ENCODE data around the gene DDA1. TPM values are rescaled to one million over a fixed set of nuclear protein-coding genes. Genes with fewer than 3 reads are reported as not detected.

Gene DDA1
- total RNA-seq, 1 donor from 2014 or later: 123 TPM

DNA sequence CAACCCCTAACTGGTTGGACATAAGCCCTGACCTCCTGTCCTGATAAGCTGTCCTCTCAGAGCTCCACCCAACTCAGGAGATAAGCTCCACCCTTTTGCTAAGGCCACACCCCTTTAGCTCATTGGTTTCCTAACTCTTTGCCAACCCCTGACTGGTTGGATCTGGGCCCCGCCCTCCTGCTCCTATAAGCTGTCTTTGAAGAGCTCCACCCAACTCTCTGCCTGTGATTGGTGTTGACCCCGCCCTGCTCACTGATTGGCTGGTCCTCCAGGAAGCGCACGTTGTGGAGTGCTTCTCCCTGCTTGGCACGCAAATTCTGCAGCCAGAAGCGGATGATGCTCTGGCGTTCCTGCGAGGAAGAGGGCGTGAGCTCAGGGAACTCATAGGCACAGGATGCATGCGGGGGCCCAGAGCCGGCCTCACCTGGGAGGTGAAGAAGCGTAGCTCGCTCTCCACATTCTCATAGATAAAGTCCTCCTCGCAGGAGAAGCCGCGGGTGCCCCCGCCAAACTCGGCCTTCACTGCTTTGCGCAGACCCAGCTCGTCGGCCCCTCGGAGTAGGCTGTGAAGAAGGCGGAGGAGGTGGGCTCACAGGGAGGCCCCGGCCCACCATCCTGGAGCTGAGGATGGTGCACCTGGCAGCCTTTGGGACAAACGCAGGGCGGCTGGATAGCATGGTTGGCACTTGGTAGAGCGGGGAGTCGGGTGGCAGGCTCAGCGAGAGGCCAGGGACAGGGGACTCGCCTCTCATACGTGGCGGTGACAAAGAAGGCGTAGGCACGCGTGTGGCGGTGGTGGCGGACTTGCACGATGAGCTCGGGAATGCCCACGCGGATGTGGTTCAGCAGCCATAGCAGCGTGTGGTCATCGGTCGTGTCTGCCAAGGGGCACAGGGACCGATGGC, 23.6 kb downstream of the DDA1 start:
- Histone ChIP-seq H4K20me1 (ENCODE audit: insufficient read depth, low read length) (peaks cover 2% of the 10 kb centered on the region), H3K9ac (ENCODE audit: low read length) (no peak overlapping the region), H3K4me1 (ENCODE audit: insufficient read depth, low read length) (peaks cover 11% of the 10 kb centered on the region), H3K27ac (ENCODE audit: low read depth, low read length) (no peak overlapping the region), H3K27me3 (ENCODE audit: insufficient read depth, low read length) (no peaks in the 10 kb centered on the region), H3K9me3 (ENCODE audit: insufficient read depth, low read depth, low read length) (no peaks in the 10 kb centered on the region), H3K79me2 (ENCODE audit: insufficient read depth, low read length) (peaks cover 3% of the 10 kb centered on the region), H3K4me2 (ENCODE audit: low read length) (no peak overlapping the region), H3K36me3 (ENCODE audit: insufficient read depth, low read length) (no peaks in the 10 kb centered on the region), H3K4me3 (ENCODE audit: insufficient read depth, low read depth, low read length) (no peak overlapping the region), H2AFZ (ENCODE audit: low read depth, low read length) (no peak overlapping the region)
- Mint-ChIP-seq H3K4me3 (ENCODE audit: unreplicated experiment) (peak overlapping the region; percentile 78), H3K4me1 (ENCODE audit: low read depth, unreplicated experiment) (peaks cover 3% of the 10 kb centered on the region), H3K36me3 (ENCODE audit: low read depth, unreplicated experiment) (peaks cover 7% of the 10 kb centered on the region), H3K27ac (ENCODE audit: unreplicated experiment) (no peak overlapping the region), H3K27me3 (ENCODE audit: low read depth, unreplicated experiment) (no peaks in the 10 kb centered on the region), H3K9me3 (ENCODE audit: unreplicated experiment) (no peaks in the 10 kb centered on the region)
- TF ChIP-seq, protein P1, sequence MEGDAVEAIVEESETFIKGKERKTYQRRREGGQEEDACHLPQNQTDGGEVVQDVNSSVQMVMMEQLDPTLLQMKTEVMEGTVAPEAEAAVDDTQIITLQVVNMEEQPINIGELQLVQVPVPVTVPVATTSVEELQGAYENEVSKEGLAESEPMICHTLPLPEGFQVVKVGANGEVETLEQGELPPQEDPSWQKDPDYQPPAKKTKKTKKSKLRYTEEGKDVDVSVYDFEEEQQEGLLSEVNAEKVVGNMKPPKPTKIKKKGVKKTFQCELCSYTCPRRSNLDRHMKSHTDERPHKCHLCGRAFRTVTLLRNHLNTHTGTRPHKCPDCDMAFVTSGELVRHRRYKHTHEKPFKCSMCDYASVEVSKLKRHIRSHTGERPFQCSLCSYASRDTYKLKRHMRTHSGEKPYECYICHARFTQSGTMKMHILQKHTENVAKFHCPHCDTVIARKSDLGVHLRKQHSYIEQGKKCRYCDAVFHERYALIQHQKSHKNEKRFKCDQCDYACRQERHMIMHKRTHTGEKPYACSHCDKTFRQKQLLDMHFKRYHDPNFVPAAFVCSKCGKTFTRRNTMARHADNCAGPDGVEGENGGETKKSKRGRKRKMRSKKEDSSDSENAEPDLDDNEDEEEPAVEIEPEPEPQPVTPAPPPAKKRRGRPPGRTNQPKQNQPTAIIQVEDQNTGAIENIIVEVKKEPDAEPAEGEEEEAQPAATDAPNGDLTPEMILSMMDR (IDR thresholded peaks at IDR 0.05; ENCODE audit: insufficient read depth, low read depth, low read length): no peak
- TF ChIP-seq EZH2 (IDR thresholded peaks at IDR 0.05; ENCODE audit: insufficient read depth, low read length): no peak
- FAIRE-seq (no peak), DNase-seq (ENCODE audit: low read depth) (peak; percentile 25)

DNA sequence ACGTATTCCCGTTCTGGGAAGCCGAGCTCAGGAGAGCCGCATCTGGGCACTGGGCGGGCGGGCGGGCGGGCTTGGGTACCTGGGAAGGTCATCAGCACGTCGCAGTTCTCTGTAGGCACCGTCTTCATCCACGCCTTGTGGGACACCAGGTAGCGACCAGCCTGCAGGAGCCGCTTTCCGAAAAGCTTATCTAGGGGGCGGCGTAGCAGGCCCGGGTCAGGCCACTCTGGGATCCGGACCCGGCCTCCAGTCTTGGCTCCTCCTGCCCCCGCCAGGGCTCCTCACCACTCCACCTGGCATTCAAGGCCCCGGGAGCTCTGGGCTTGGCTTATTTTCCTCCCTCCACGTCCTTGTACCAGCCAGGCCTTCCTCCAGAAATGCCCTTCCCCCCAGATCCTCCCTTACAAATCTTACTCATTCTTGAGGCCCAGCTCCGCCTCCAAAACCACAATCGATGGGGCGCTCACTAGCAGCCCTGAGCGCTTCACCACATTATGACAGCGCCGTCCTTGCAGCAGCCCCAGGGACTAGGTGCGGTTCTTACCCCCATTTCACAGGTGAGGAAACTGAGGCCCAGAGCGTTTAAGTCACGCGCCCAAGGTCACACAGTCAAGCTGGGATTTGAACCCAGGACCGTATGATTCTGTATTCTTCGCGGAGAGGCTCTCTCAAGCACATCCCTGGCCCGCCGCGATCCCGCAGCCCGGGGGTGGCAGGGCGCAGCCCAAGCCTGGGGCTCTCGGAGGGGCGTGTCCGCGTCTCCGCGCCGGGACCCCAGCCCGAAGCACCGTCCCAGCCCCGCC, 24.4 kb downstream of the DDA1 start:
- H3K27me3 ChIP-seq (ENCODE audit: insufficient read depth, low read length): no peaks in the 10 kb centered on the region
- peak overlapping the region; percentile 80 for H3K27ac Mint-ChIP-seq (ENCODE audit: unreplicated experiment)
- peaks cover 2% of the 10 kb centered on the region for H4K20me1 ChIP-seq (ENCODE audit: insufficient read depth, low read length)
- peak overlapping the region; percentile 94 for H2AFZ ChIP-seq (ENCODE audit: low read depth, low read length)
- H3K27me3 Mint-ChIP-seq (ENCODE audit: low read depth, unreplicated experiment): no peaks in the 10 kb centered on the region
- no peaks in the 10 kb centered on the region for H3K9me3 Mint-ChIP-seq (ENCODE audit: unreplicated experiment)
- peak overlapping the region; percentile 88 for H3K4me3 Mint-ChIP-seq (ENCODE audit: unreplicated experiment)
- peaks cover 3% of the 10 kb centered on the region for H3K4me1 Mint-ChIP-seq (ENCODE audit: low read depth, unreplicated experiment)
- peak overlapping the region; percentile 78 for H3K4me3 ChIP-seq (ENCODE audit: insufficient read depth, low read depth, low read length)
- peak; percentile 75 for DNase-seq (ENCODE audit: low read depth)
- no peaks in the 10 kb centered on the region for H3K36me3 ChIP-seq (ENCODE audit: insufficient read depth, low read length)
- TF ChIP-seq EZH2 (IDR thresholded peaks at IDR 0.05; ENCODE audit: insufficient read depth, low read length): no peak
- TF ChIP-seq, protein P1 (IDR thresholded peaks at IDR 0.05; ENCODE audit: insufficient read depth, low read depth, low read length): no peak
- peak overlapping the region; percentile 46 for H3K27ac ChIP-seq (ENCODE audit: low read depth, low read length)
- H3K9me3 ChIP-seq (ENCODE audit: insufficient read depth, low read depth, low read length): no peaks in the 10 kb centered on the region
- peak overlapping the region; percentile 80 for H3K9ac ChIP-seq (ENCODE audit: low read length)
- no peak for FAIRE-seq
- peaks cover 12% of the 10 kb centered on the region for H3K79me2 ChIP-seq (ENCODE audit: insufficient read depth, low read length)
- H3K4me1 ChIP-seq (ENCODE audit: insufficient read depth, low read length): peaks cover 19% of the 10 kb centered on the region
- H3K4me2 ChIP-seq (ENCODE audit: low read length): peak overlapping the region; percentile 93
- peaks cover 7% of the 10 kb centered on the region for H3K36me3 Mint-ChIP-seq (ENCODE audit: low read depth, unreplicated experiment)
